ENCODE measurements around the gene RPTOR. TPM values are rescaled to one million over a fixed set of nuclear protein-coding genes. Genes with fewer than 3 reads are reported as not detected.

RPTOR gene
- polyA plus RNA-seq, 1 donor (not counting 4 experiments of a cell fraction or from before 2014, with no cell fraction given) = 4.0 TPM

GRCh38 chr17:80890196-80890920 is 345.7 kb downstream of the RPTOR start:
- H3K9me1 ChIP-seq (ENCODE audit: control insufficient read depth, extremely low read depth, insufficient read depth, low read length) = no peaks in the 10 kb centered on the region
- peaks cover 7% of the 10 kb centered on the region in 2 experiments for H3K36me3 ChIP-seq (ENCODE audit: control insufficient read depth in 2 of 2, extremely low read depth in 1 of 2, insufficient read depth in 2 of 2, low read length in 2 of 2)
- no peak for FAIRE-seq
- H3K4me3 ChIP-seq (ENCODE audit: control insufficient read depth in 2 of 3, extremely low read depth in 1 of 3, insufficient read depth in 2 of 3, low read depth in 1 of 3, low read length in 3 of 3) = peak overlapping the region in 2 of 3 experiments; percentile 54 to 56
- H4K20me1 ChIP-seq (ENCODE audit: control insufficient read depth, extremely low read depth, insufficient read depth, low read length) = no peaks in the 10 kb centered on the region
- dilution Hi-C loops (cut with MboI; ENCODE audit: extremely low pct_ligation_motif_present, low sequenced_read_pairs) = no loop called here
- H3K27me3 ChIP-seq (ENCODE audit: control insufficient read depth, extremely low read depth, insufficient read depth, low read length) = no peaks in the 10 kb centered on the region
- no peak overlapping the region for H2AFZ ChIP-seq (ENCODE audit: control insufficient read depth, low read length)
- H3K4me1 ChIP-seq (ENCODE audit: control insufficient read depth, extremely low read depth, insufficient read depth, low read length) = peaks cover 34% of the 10 kb centered on the region
- DNase-seq (ENCODE audit: low read depth, low spot score) = no peak
- peak overlapping the region; percentile 95 for H3K9ac ChIP-seq (ENCODE audit: control insufficient read depth, extremely low read depth, insufficient read depth, low read length)
- no peaks in the 10 kb centered on the region for H3K79me2 ChIP-seq (ENCODE audit: control insufficient read depth, insufficient read depth, low read length)
- peak overlapping the region; percentile 99 for H3K27ac ChIP-seq (ENCODE audit: control insufficient read depth, insufficient read depth, low read length)
- H3K9me3 ChIP-seq (ENCODE audit: control insufficient read depth, low read depth, low read length) = no peaks in the 10 kb centered on the region
- H3K4me2 ChIP-seq (ENCODE audit: control insufficient read depth, extremely low read depth, insufficient read depth, low read depth, low read length) = peak overlapping the region; percentile 98
- TF ChIP-seq CTCF (optimal IDR thresholded peaks at IDR 0.05 in 1 of 3, IDR thresholded peaks at IDR 0.05 in 1 of 3, conservative IDR thresholded peaks at IDR 0.05 in 1 of 3; ENCODE audit: extremely low read depth in 1 of 3, insufficient read depth in 2 of 3, low read length in 3 of 3) (peak in 1 of 3 experiments; percentile 2), EZH2 (IDR thresholded peaks at IDR 0.05; ENCODE audit: low read length) (no peak)

- Histone ChIP-seq H3K36me3 (ENCODE audit: control insufficient read depth in 2 of 2, extremely low read depth in 1 of 2, insufficient read depth in 2 of 2, low read length in 2 of 2) (peaks cover 7 to 9% of the 10 kb centered on the region in 2 experiments), H4K20me1 (ENCODE audit: control insufficient read depth, extremely low read depth, insufficient read depth, low read length) (no peaks in the 10 kb centered on the region), H3K4me1 (ENCODE audit: control insufficient read depth, extremely low read depth, insufficient read depth, low read length) (peaks cover 34% of the 10 kb centered on the region), H3K4me3 (ENCODE audit: control insufficient read depth in 2 of 3, extremely low read depth in 1 of 3, insufficient read depth in 2 of 3, low read depth in 1 of 3, low read length in 3 of 3) (peak overlapping the region in 2 of 3 experiments; percentile 54 to 56), H3K79me2 (ENCODE audit: control insufficient read depth, insufficient read depth, low read length) (no peaks in the 10 kb centered on the region), H3K27me3 (ENCODE audit: control insufficient read depth, extremely low read depth, insufficient read depth, low read length) (no peaks in the 10 kb centered on the region), H2AFZ (ENCODE audit: control insufficient read depth, low read length) (peak overlapping the region; percentile 49), H3K4me2 (ENCODE audit: control insufficient read depth, extremely low read depth, insufficient read depth, low read depth, low read length) (peak overlapping the region; percentile 98), H3K9ac (ENCODE audit: control insufficient read depth, extremely low read depth, insufficient read depth, low read length) (peak overlapping the region; percentile 95), H3K9me1 (ENCODE audit: control insufficient read depth, extremely low read depth, insufficient read depth, low read length) (no peaks in the 10 kb centered on the region), H3K9me3 (ENCODE audit: control insufficient read depth, low read depth, low read length) (no peaks in the 10 kb centered on the region), H3K27ac (ENCODE audit: control insufficient read depth, insufficient read depth, low read length) (peak overlapping the region; percentile 99)
- dilution Hi-C loops (cut with MboI; ENCODE audit: extremely low pct_ligation_motif_present, low sequenced_read_pairs) = no loop called here
- TF ChIP-seq CTCF (optimal IDR thresholded peaks at IDR 0.05 in 1 of 3, IDR thresholded peaks at IDR 0.05 in 1 of 3, conservative IDR thresholded peaks at IDR 0.05 in 1 of 3; ENCODE audit: extremely low read depth in 1 of 3, insufficient read depth in 2 of 3, low read length in 3 of 3) = no peak
- no peak for TF ChIP-seq EZH2 (IDR thresholded peaks at IDR 0.05; ENCODE audit: low read length)
- FAIRE-seq (no peak), DNase-seq (ENCODE audit: low read depth, low spot score) (no peak)
These were observed 346.3 kb downstream of the RPTOR start for GRCh38 chr17:80890921-80891396.

Data from keratinocyte (primary cell).